GM23248 (cell line): ENCODE results near the gene STX1B.

Experiments used
- EZH2 ChIP-seq: fragments of 200-600 bp; sonication (generic); IDR thresholded peaks from 2 replicates; pipeline ENCODE4 v1.6.1; 2018; ENCODE audit warnings: antibody characterized with exemption, mild to moderate bottlenecking; ENCODE audit not compliant: insufficient read depth, poor library complexity, severe bottlenecking
- EZH2phosphoT487 ChIP-seq: fragments of 200-600 bp; sonication (generic); IDR thresholded peaks from 2 replicates; pipeline ENCODE4 v1.6.1; 2018; ENCODE audit warnings: antibody characterized with exemption, moderate library complexity, mild to moderate bottlenecking, low read depth; ENCODE audit not compliant: insufficient read depth

GRCh38 chr16:31010585-31011325 is at the start of gene STX1B:
- no peak for TF ChIP-seq EZH2
- TF ChIP-seq EZH2phosphoT487, result no peak
